ENCODE results near the gene MYH15.
A peak's percentile ranks its signal among the peaks of the same experiment; 100 is the strongest.

The MYH15 gene

GRCh38 chr3:108342837-108343486, 167.4 kb downstream of the MYH15 start:
- Histone ChIP-seq H3K27me3 (ENCODE audit: control insufficient read depth in 1 of 2, insufficient read depth in 1 of 2, low read length in 2 of 2) (no peaks in the 10 kb centered on the region), H2BK12ac (ENCODE audit: low read length in 2 of 2) (no peak overlapping the region), H3K36me3 (ENCODE audit: control insufficient read depth in 1 of 2, insufficient read depth in 2 of 2, low read depth in 1 of 2, low read length in 2 of 2) (no peaks in the 10 kb centered on the region), H2BK5ac (ENCODE audit: low read depth, low read length, poor library complexity, severe bottlenecking) (no peak overlapping the region), H3K4me3 (ENCODE audit: insufficient read depth in 1 of 2, low read depth in 1 of 2, low read length in 2 of 2) (no peak overlapping the region), H3K27ac (ENCODE audit: low read length, poor library complexity, severe bottlenecking) (no peak overlapping the region), H2AK5ac (ENCODE audit: low read length, severe bottlenecking) (no peak overlapping the region), H4K91ac (ENCODE audit: low read length) (no peak overlapping the region), H3K4me1 (ENCODE audit: control insufficient read depth, insufficient read depth, low read depth, low read length) (peaks cover 3% of the 10 kb centered on the region), H3K4ac (ENCODE audit: low read depth in 1 of 2, low read length in 2 of 2) (no peak overlapping the region), H3K9me3 (ENCODE audit: control insufficient read depth, low read length) (no peaks in the 10 kb centered on the region), H2AFZ (ENCODE audit: low read depth, low read length) (no peak overlapping the region), H3K23ac (ENCODE audit: low read length in 2 of 2) (no peak overlapping the region), H2BK15ac (ENCODE audit: low read depth, poor library complexity, severe bottlenecking) (no peak overlapping the region), H3K4me2 (ENCODE audit: low read length, poor library complexity, severe bottlenecking) (no peak overlapping the region), H4K8ac (ENCODE audit: low read length) (no peak overlapping the region), H2BK120ac (ENCODE audit: low read depth, low read length) (no peak overlapping the region), H3K14ac (ENCODE audit: low read length in 2 of 2) (no peak overlapping the region), H3K9ac (ENCODE audit: low read length) (no peak overlapping the region), H3K79me1 (replicated peaks; ENCODE audit: low read length, poor library complexity, severe bottlenecking) (no peaks in the 10 kb centered on the region), H3K18ac (ENCODE audit: low read depth in 1 of 2, low read length in 2 of 2) (no peak overlapping the region)
- 70% methylated on average over 1 of the region's 4 CpGs for WGBS
- DNase-seq = no peak

GRCh38 chr3:108341911-108342310, 168.5 kb downstream of the MYH15 start:
- Histone ChIP-seq H2BK5ac (ENCODE audit: low read depth, low read length, poor library complexity, severe bottlenecking) (no peak overlapping the region), H3K14ac (ENCODE audit: low read length in 2 of 2) (no peak overlapping the region), H2BK15ac (ENCODE audit: low read depth, poor library complexity, severe bottlenecking) (no peak overlapping the region), H4K8ac (ENCODE audit: low read length) (no peak overlapping the region), H2AK5ac (ENCODE audit: low read length, severe bottlenecking) (no peak overlapping the region), H3K27ac (ENCODE audit: low read length, poor library complexity, severe bottlenecking) (no peak overlapping the region), H3K23ac (ENCODE audit: low read length in 2 of 2) (no peak overlapping the region), H3K18ac (ENCODE audit: low read depth in 1 of 2, low read length in 2 of 2) (no peak overlapping the region), H3K4me1 (ENCODE audit: control insufficient read depth, insufficient read depth, low read depth, low read length) (peaks cover 3% of the 10 kb centered on the region), H3K79me1 (replicated peaks; ENCODE audit: low read length, poor library complexity, severe bottlenecking) (no peaks in the 10 kb centered on the region), H2AFZ (ENCODE audit: low read depth, low read length) (no peak overlapping the region), H3K9me3 (ENCODE audit: control insufficient read depth, low read length) (no peaks in the 10 kb centered on the region), H3K4me3 (ENCODE audit: insufficient read depth in 1 of 2, low read depth in 1 of 2, low read length in 2 of 2) (no peak overlapping the region), H2BK12ac (ENCODE audit: low read length in 2 of 2) (no peak overlapping the region), H4K91ac (ENCODE audit: low read length) (no peak overlapping the region), H3K9ac (ENCODE audit: low read length) (no peak overlapping the region), H3K4ac (ENCODE audit: low read depth in 1 of 2, low read length in 2 of 2) (no peak overlapping the region), H3K4me2 (ENCODE audit: low read length, poor library complexity, severe bottlenecking) (no peak overlapping the region), H3K36me3 (ENCODE audit: control insufficient read depth in 1 of 2, insufficient read depth in 2 of 2, low read depth in 1 of 2, low read length in 2 of 2) (no peaks in the 10 kb centered on the region), H2BK120ac (ENCODE audit: low read depth, low read length) (no peak overlapping the region), H3K27me3 (ENCODE audit: control insufficient read depth in 1 of 2, insufficient read depth in 1 of 2, low read length in 2 of 2) (no peaks in the 10 kb centered on the region)
- no peak for DNase-seq
- 22% methylated on average over 2 of the region's 6 CpGs for WGBS

GRCh38 chr3:108338901-108339545, 171.4 kb downstream of the MYH15 start:
- no peak overlapping the region for H2BK12ac ChIP-seq (ENCODE audit: low read length in 2 of 2)

GRCh38 chr3:108334701-108335100, 175.7 kb downstream of the MYH15 start:
- no peak overlapping the region for H2AFZ ChIP-seq (ENCODE audit: low read depth, low read length)
- no peak overlapping the region for H3K27ac ChIP-seq (ENCODE audit: low read length, poor library complexity, severe bottlenecking)
- no peak overlapping the region for H2BK120ac ChIP-seq (ENCODE audit: low read depth, low read length)
- WGBS = 85% methylated on average over 1 of the region's 1 CpG
- H3K4me2 ChIP-seq (ENCODE audit: low read length, poor library complexity, severe bottlenecking) = no peak overlapping the region
- H3K27me3 ChIP-seq (ENCODE audit: control insufficient read depth in 1 of 2, insufficient read depth in 1 of 2, low read length in 2 of 2) = no peaks in the 10 kb centered on the region
- no peak overlapping the region for H2BK5ac ChIP-seq (ENCODE audit: low read depth, low read length, poor library complexity, severe bottlenecking)
- H3K4me3 ChIP-seq (ENCODE audit: insufficient read depth in 1 of 2, low read depth in 1 of 2, low read length in 2 of 2) = no peak overlapping the region
- no peak overlapping the region for H3K23ac ChIP-seq (ENCODE audit: low read length in 2 of 2)
- DNase-seq = no peak
- H3K79me1 ChIP-seq (replicated peaks; ENCODE audit: low read length, poor library complexity, severe bottlenecking) = no peaks in the 10 kb centered on the region
- H3K14ac ChIP-seq (ENCODE audit: low read length in 2 of 2) = no peak overlapping the region
- H4K8ac ChIP-seq (ENCODE audit: low read length) = no peak overlapping the region
- no peaks in the 10 kb centered on the region for H3K36me3 ChIP-seq (ENCODE audit: control insufficient read depth in 1 of 2, insufficient read depth in 2 of 2, low read depth in 1 of 2, low read length in 2 of 2)
- H3K9ac ChIP-seq (ENCODE audit: low read length) = no peak overlapping the region
- H3K4ac ChIP-seq (ENCODE audit: low read depth in 1 of 2, low read length in 2 of 2) = no peak overlapping the region
- no peak overlapping the region for H4K91ac ChIP-seq (ENCODE audit: low read length)
- H2BK12ac ChIP-seq (ENCODE audit: low read length in 2 of 2) = no peak overlapping the region
- no peak overlapping the region for H2BK15ac ChIP-seq (ENCODE audit: low read depth, poor library complexity, severe bottlenecking)
- no peak overlapping the region for H2AK5ac ChIP-seq (ENCODE audit: low read length, severe bottlenecking)
- no peaks in the 10 kb centered on the region for H3K9me3 ChIP-seq (ENCODE audit: control insufficient read depth, low read length)
- H3K18ac ChIP-seq (ENCODE audit: low read depth in 1 of 2, low read length in 2 of 2) = no peak overlapping the region
- H3K4me1 ChIP-seq (ENCODE audit: control insufficient read depth, insufficient read depth, low read depth, low read length) = peaks cover 2% of the 10 kb centered on the region

More at GRCh38 chr3:108338901-108339545, 171.4 kb downstream of the MYH15 start:
- Histone ChIP-seq H3K4ac (ENCODE audit: low read depth in 1 of 2, low read length in 2 of 2) (no peak overlapping the region), H2BK15ac (ENCODE audit: low read depth, poor library complexity, severe bottlenecking) (no peak overlapping the region), H2AK5ac (ENCODE audit: low read length, severe bottlenecking) (no peak overlapping the region), H3K4me2 (ENCODE audit: low read length, poor library complexity, severe bottlenecking) (no peak overlapping the region), H3K4me1 (ENCODE audit: control insufficient read depth, insufficient read depth, low read depth, low read length) (peaks cover 2% of the 10 kb centered on the region), H3K9me3 (ENCODE audit: control insufficient read depth, low read length) (no peaks in the 10 kb centered on the region), H2BK120ac (ENCODE audit: low read depth, low read length) (no peak overlapping the region), H3K79me1 (replicated peaks; ENCODE audit: low read length, poor library complexity, severe bottlenecking) (no peaks in the 10 kb centered on the region), H2AFZ (ENCODE audit: low read depth, low read length) (no peak overlapping the region), H3K36me3 (ENCODE audit: control insufficient read depth in 1 of 2, insufficient read depth in 2 of 2, low read depth in 1 of 2, low read length in 2 of 2) (no peaks in the 10 kb centered on the region), H3K27me3 (ENCODE audit: control insufficient read depth in 1 of 2, insufficient read depth in 1 of 2, low read length in 2 of 2) (no peaks in the 10 kb centered on the region), H4K8ac (ENCODE audit: low read length) (no peak overlapping the region), H3K27ac (ENCODE audit: low read length, poor library complexity, severe bottlenecking) (peak overlapping the region; percentile 33), H3K9ac (ENCODE audit: low read length) (no peak overlapping the region), H4K91ac (ENCODE audit: low read length) (no peak overlapping the region), H3K18ac (ENCODE audit: low read depth in 1 of 2, low read length in 2 of 2) (no peak overlapping the region), H2BK5ac (ENCODE audit: low read depth, low read length, poor library complexity, severe bottlenecking) (no peak overlapping the region), H3K4me3 (ENCODE audit: insufficient read depth in 1 of 2, low read depth in 1 of 2, low read length in 2 of 2) (no peak overlapping the region), H3K14ac (ENCODE audit: low read length in 2 of 2) (no peak overlapping the region), H3K23ac (ENCODE audit: low read length in 2 of 2) (no peak overlapping the region)
- DNase-seq = no peak
